SK-N-SH (cell line): ENCODE data around the gene AIFM3.

Experiments used
- FOXJ3 ChIP-seq: sonication (generic); formaldehyde crosslinking; IDR thresholded peaks from 2 replicates; pipeline ENCODE4 v1.5.1; 2020; ENCODE audit warnings: mild to moderate bottlenecking, missing genetic modification reagents
- POLR2AphosphoS5 ChIP-seq: IDR thresholded peaks from 2 replicates; pipeline ENCODE4 v1.6.1; 2012; ENCODE audit warnings: low read depth, low read length
- RFX5 ChIP-seq: IDR thresholded peaks from 2 replicates; pipeline ENCODE4 v1.6.1; 2012; ENCODE audit warnings: mild to moderate bottlenecking, improper control_type of control experiment, low read length
- SMC3 ChIP-seq: IDR thresholded peaks from 2 replicates; pipeline ENCODE4 v1.6.1; 2012; ENCODE audit warnings: low read depth, low read length, improper control_type of control experiment
- TAF1 ChIP-seq: IDR thresholded peaks from 2 replicates; pipeline ENCODE4 v1.6.1; 2012; ENCODE audit warnings: low read depth, mild to moderate bottlenecking, low read length, moderate library complexity, borderline replicate concordance
- TEAD4 ChIP-seq: IDR thresholded peaks from 2 replicates; pipeline ENCODE4 v1.4.0; 2012; ENCODE audit warnings: mild to moderate bottlenecking, borderline replicate concordance; ENCODE audit not compliant: insufficient read depth
- TF ChIP-seq, protein P1 (sequence below): fragments of 200-600 bp; sonication (generic); IDR thresholded peaks from 2 replicates; pipeline ENCODE4 v1.6.1; 2017; ENCODE audit warnings: antibody characterized with exemption, mild to moderate bottlenecking, moderate library complexity

DNA sequence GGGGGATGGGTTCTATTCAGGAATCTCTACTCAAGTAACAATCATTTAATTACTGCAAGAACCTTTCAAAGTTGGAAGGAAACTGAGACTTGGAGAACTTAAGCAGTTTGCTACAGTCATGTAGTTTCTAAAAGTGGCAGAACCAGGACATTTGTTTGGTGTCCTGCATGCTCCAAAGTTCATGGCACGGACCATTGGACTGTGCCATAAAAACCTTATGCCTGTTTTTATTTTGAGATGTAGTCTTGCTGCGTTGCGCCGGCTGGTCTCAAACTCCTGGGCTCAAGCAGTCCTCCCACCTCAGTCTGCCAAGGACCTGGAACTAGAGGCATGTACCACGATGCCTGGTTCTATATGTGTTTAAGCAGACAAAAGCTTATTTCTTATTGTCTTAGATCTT lies 18.6 kb upstream of the AIFM3 start:
- TF ChIP-seq, protein P1, sequence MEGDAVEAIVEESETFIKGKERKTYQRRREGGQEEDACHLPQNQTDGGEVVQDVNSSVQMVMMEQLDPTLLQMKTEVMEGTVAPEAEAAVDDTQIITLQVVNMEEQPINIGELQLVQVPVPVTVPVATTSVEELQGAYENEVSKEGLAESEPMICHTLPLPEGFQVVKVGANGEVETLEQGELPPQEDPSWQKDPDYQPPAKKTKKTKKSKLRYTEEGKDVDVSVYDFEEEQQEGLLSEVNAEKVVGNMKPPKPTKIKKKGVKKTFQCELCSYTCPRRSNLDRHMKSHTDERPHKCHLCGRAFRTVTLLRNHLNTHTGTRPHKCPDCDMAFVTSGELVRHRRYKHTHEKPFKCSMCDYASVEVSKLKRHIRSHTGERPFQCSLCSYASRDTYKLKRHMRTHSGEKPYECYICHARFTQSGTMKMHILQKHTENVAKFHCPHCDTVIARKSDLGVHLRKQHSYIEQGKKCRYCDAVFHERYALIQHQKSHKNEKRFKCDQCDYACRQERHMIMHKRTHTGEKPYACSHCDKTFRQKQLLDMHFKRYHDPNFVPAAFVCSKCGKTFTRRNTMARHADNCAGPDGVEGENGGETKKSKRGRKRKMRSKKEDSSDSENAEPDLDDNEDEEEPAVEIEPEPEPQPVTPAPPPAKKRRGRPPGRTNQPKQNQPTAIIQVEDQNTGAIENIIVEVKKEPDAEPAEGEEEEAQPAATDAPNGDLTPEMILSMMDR: no peak
- no peak for TF ChIP-seq RFX5
- TF ChIP-seq POLR2AphosphoS5: no peak
- no peak for TF ChIP-seq TAF1
- TF ChIP-seq TEAD4: no peak
- TF ChIP-seq SMC3: no peak
- no peak for TF ChIP-seq FOXJ3 (CRISPR knock-in tag)
